ENCODE measurements around the gene BMP7.

Gene BMP7

DNA sequence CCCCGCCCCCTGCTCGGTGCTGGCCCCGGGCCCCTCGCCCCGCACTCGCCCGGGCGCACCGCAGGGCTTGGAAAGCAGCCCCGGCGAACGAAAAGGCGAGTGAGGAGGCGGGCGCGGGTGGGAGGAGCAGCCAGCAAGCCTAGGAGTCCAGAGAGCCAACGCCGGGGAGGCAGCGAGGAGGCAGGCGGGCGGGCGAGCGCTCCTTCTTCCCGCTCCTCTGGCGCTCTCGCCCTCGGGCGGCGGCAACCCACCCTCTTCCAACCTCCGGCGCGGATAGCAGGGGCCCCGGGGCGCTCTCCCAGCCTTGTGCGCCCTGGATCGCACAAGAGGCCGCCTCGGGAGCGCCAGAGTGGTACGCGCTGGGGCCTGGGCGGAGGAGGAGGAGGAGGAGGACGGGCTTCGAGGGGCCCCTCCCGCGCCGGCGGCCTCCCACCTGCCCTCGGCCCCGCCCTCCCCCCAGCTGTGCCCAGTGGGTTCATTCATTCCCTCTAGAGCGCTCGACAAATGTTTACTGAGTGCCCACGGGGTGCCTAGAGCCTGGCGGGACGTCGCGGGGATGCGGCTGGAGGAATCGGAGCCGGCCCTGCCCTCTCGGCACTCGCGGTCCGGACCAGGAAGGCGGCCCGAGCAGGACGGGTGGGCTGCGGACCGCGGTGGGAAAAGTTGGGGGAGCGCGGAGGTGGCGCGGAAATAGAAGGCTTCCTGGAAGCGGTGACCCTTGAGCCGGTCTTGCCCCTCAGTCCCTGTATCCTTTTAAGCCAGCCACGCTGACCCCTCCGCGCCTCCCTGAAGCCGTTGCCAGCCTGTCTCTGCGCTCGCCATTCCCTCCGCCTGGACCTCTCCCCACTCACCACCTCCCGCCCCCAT lies at the start of gene BMP7:
Gene BMP7, minus strand, starts transcription at position 351 of the 867 bp plus-strand sequence. CDS start 519 bp downstream, outside the sequence.
- no peak for DNase-seq

DNA sequence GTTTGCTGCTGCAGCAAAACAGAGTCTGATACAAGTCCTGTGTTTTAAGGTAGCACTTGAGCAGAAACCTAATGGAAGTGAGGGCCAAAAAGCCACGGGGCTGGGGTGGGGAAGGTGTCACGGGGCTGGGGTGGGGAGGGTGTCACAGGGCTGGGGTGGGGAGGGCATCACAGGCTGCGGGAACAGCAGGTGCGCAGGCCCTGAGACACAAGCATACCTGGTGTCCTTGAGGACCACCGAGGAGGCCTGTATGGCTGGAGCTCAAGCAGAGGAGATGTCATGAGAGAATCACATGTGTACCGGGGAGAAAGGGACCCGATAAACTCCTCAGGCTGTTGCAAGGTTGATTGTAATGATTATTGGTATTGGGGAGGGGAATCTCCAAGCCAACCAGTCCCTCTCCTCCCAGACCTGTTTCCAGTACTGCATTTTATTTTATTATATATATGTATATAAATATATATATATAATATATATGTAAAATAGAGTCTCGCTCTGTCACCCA lies 49.6 kb upstream of the BMP7 start:
- no peak for DNase-seq

DNA sequence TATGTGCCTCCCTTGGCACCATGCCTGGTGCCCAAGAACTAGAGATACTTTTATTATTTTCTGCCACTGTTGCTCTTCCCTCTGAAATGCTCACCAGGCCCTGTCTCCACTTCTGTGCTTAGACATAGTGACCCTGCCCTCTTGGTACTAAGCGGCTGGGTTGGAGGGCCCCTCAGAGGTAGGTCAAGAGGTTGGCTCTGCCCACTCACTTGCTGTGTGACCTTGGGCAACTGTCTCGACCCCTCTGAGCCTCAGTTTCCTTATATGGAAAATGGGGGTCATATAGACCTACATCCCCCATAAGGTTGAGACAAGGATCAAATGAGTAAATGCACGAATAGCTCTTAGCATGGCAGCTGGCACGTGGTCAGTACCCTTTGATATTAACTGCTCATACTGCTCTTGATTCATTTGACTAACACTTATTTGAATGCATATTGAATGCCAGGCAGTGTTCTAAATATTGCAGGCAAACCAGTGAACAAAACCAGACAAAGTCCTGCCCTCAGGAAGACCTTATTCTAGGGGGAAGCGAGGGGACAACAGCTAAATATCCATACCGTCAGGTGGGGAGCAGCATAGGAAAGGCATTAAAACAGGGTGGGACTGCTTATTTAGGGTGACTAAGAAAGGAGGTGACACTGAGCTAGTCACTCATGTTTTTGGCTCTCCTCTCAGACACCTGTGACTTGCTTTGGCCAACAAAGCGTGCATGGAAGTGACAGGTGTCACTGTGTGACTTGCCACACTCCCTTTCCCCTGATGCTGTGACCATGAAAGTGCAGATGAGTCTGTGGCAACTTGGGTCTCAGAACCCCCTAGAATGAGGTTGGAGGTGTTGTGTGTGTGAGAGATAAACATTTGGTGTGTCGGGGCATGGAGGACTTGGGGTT lies 48.9 kb upstream of the BMP7 start:
- DNase-seq = no peak

DNA sequence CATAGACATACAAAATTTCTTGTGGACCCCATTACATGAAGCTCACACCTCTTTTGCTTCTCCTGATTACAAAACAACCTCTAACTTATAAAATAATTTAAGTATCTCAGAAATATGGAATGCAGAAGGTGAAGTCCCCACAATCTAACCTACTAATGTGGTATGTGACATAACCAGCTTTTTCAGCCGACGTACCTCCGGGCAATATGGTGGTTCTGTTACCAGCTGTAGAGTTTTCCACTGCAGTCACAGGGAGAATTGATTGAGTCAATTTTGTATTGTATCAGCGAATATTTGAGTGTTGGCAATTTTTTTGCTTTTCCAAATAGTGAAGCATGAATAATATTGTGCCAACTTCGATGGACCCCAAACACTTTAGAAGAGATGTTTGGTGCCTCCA lies 47.5 kb upstream of the BMP7 start:
- DNase-seq = no peak

DNA sequence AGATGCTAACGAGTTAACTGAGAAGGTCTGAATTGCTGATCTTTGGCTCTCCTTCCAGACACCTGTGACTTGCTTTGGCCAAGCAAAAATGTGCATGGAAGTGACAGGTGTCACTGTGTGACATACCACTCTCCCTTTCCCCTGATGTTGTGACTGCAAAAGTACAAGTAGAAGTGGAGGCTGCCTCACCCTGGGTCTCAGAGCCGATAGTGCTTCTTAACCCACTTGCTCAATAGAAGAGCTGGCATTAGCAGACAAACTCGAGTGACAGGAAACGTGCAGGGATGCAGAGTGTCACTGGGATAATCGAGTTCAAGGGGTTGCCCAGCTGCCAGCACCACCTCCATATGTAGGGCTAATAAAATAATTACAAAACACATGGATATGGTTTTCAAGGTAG lies 46.8 kb upstream of the BMP7 start:
- no peak for DNase-seq

DNA sequence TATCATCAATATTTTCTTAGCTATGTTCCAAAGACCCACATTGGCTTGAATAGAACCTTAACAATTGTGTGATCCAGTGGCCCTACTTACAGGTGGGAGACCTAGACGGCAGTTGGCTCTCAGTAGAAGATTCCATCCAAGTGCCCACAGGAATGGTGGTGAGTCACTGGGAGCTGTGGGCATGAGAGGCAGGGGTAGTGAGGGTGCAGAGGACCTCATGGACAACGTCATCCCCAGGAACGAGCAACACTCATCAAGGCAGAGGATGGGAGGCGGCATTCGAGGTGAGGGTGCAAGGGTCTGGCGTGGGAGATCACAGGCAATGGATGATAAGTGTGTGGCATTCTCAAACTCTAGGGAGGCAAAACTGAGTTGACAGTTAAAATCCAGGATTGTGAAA lies 45.7 kb upstream of the BMP7 start:
- no peak for DNase-seq

DNA sequence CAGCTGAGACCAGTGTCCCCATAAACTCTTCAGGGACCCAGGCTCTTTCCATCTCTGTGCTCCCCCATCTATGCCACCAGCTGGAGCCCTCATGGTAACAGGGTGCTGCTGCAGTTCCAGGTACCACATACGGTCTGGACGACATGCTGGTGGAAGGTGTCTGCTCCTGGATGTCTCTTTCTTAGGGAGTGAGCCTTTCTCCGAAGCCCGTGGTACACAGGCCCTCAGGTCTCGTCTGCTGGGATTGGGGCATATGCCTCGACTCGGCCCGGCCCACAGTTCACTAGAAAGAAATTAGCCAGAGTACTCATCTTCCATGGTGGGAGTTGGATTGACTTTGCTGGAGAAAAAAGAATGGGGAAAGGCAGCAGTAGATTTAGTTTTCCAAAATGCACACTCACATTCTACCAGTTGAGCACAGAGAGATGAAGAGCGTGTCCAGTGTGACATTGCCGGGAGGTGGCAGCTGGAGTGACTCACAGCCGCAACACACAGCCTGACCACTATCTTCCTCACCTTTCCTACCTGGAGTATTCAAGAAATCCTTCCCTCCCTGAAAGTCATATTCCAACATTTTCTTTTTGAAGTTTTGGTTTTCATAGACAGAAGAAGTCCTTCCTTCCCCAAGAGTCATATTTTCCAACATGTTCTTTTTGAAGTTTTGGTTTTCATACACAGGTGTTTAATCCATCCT lies 44.5 kb upstream of the BMP7 start:
- DNase-seq = no peak

DNA sequence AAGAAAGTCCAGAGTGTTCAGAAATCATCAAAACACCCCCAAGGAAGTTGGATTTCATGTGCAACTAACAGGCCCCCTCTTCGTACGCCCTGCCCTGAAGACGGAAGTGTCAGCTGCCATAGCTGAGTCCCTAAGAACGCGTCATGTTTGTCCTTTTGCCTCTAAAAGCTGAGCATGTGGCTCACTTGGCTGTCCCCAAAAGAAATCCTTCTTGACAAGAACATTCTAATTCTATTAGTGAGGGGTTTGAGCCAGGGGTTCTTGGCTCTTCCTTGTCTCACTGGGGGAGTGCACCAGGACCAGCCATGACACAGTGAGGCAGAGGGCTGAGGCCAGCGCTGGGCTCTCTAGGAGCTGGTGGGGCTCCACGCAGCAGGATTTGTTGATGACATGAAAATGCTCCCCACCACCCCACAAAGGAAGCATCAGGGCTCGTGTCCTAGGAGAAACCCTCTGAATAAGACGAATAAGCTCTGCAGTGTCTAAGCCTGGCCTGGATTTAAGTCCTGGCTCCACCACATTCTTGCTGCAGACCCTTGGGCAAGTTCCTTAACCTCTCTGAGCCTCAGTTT lies 43.2 kb upstream of the BMP7 start:
- no peak for DNase-seq

DNA sequence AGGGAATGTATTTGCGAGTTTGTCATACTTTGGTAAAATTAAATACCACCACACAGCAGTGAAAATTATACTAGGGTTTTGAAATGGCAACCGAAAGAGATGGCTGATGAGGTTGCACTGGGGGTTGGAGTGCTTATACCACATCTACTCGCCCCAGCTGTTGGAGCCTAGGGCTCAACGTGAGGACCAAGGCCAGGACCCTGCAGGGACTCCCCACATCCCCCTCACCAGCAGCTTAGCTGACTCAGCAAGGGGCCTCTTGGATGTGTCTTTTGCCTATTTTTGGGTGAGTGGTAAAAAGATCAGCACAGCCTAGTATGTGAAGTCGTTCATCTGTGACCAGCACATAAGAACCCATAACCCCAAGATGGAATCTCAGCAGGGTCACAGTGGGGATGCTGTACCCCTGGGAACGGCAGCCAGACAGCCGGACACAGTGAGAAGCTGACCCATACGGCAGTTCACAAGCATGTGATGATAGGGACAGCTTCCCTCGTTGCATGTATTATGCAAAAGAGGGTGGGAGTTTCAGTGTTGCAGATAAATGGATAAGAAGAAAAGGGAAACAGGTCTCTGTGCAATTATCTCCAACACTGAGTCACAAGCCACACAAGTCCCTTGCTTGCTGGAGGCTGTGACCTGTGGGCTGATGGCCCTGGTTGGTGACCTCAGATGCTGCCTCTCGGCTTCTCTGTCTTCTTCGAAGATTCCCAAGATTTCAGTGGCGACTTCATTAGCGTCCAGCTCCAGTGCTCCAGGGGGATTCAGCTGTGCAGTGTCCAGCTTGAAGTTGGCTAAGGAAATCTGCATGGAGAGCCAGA lies 42.2 kb upstream of the BMP7 start:
- DNase-seq = peak in 1 of 2 donors; percentile 60

DNA sequence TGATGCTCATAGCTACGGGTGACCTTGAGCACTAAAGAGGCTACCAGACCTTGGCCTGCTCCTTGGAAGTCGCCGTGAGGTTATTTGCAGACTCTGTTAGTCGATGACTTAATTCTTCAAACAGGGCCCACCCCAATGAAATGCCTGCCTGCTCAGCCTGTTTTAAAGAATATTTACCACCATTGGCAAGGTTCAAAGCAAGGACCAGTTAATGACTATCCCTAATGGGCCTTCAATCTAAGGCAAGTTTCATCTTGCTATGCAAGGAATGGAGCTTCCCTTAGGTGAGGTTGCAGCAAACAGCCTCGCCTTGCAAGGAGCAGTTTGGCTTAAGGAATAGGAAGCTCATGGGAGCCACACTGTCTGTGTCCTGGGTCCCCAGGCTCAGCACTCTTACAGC lies 40.3 kb upstream of the BMP7 start:
- DNase-seq = no peak

DNA sequence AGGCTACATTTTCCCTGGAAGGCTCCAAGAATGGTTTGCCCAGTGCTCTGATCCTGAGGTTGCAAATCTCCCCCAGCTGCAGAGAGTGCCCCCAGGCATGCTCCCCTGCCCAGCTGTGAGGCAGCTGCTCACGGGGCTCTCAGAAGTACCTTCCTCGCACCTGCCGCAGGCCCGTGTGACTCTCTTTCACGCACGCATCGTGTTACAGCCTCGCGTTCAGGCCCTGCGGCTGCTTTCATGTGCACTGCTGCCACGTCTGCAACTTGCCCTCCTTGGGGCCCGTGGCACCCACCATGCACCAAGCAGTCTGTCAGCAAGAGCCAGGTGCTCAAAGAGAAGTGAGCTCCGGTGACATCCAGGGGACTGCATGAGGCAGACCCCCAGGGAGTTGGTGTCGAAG lies 34.6 kb upstream of the BMP7 start:
- DNase-seq = no peak

DNA sequence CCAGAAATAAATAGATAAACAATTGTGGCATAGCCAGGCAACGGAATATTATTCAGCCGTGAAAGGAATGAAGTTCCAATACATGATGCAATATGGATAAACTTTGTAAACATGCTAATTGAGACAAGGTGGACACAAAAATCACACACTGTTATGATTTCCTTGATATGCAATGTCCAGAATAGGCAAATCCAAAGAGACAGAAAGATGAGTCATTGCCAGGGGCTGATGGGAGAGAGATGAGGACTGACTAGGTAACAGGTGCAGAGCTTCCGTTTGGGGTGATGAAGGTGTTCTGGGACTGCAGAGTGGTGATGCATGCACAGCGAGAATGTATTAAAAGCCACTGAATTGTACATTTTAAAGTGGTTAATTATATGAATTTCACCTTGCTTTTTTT lies 32.0 kb upstream of the BMP7 start:
- DNase-seq = no peak

DNA sequence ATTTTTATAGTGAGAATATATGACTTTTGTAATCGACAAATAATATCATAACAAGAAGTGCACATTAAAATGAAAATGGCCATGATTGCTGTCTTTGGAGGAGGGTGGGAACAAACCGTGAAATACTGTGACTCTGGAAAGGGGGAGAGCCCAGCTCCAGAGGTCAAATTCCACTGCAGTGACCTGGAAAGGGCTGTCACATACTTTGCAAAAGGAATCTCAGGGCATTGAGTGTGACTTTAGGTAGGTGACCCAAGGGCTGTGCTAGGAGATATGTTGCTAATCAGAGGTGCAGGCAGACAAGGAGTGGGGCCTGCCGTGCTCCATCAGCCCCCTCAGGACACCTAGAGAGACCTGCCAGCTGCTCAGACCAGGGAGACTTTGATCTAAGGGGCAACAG lies 28.1 kb upstream of the BMP7 start:
- DNase-seq = no peak

DNA sequence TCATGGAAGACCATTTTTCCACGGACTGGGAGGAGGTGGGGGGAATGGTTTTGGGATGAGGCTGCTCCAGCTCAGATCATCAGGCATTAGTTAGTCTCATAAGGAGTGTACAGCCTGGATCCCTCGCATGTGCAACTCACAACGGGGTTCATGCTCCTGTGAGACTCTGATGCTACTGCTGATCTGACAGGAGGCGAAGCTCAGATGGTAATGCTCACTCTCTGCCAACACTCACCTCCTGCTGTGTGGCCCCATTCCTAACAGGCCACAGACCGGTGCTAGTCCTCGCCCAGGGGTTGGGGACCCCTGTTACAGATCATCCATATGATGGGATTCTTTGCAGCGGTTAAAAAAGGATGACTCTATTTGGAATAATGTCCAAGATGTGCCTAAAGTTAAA lies 27.6 kb upstream of the BMP7 start:
- DNase-seq = no peak

DNA sequence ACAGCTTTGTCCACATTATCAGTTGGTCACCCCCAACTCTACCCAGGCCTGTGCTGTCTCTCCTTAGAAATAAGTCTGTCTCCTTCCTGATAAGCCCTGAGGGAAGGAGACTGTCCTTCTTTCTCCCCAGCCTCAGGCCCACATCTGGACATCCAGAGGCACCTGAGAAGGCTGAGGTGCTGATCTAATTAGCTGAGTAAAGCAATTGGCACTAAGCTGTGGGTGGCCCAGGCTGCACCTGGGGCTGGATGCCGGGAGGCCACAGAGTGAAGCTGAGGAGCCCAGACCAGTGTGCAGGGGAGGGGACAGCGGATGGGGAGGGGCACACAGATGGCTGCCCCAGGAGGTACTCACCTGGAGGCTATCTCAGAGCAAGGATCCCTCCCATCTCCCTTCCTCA lies 26.2 kb upstream of the BMP7 start:
- DNase-seq = no peak

DNA sequence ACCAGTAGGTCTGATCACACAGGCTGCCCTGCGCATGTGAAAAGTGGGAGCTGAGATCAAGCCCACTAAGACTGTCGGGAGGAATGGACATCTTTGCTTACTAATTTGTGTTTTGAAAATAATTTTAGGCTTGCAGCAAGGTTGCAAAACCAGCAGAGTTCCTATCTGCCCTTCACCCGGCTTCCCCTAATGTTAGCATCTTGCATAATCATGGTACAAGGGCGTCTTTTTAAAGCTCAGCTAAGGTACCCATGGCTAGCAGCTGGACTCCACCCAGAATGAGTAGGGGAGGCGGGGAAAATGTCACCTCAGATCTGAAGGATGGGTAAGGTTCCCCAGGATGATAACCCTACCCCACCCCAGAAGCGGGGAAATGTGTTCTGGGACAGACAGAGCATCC lies 25.3 kb upstream of the BMP7 start:
- DNase-seq = no peak

DNA sequence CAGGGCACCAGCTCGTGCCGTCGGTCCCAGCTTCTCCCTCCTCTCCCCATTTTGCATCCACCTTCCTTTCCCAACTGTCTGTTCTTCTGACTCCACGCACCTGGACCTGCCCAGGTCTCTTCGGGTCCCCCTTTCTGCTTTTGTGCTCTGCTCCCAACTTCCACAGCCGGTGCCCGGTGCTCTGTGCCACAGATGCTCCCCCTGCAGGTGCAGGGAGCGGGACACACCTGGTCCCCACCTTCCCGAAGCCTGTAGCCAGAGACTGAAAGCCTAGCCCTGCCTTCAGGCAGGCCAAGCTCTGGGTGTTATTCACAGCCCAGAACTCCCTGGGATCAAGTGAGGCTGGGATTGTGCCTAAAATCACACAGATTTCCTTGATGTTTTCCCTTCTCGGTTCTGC lies 24.6 kb upstream of the BMP7 start:
- DNase-seq = no peak

DNA sequence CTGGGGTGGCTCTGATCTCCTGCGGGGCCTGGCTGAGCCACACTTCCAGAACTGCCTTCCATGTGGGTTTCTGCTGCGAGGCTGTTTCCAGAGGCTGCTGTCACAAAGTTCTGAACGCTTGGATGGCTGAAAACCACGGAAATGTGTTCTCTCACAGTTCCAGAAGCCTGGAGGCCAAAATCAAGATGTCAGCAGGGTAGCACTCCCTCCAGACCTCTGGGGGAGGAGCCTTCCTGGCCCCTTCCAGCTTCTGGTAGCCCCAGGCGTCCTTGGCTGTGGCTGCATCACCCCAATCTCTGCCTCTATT lies 23.7 kb upstream of the BMP7 start:
- DNase-seq = no peak

DNA sequence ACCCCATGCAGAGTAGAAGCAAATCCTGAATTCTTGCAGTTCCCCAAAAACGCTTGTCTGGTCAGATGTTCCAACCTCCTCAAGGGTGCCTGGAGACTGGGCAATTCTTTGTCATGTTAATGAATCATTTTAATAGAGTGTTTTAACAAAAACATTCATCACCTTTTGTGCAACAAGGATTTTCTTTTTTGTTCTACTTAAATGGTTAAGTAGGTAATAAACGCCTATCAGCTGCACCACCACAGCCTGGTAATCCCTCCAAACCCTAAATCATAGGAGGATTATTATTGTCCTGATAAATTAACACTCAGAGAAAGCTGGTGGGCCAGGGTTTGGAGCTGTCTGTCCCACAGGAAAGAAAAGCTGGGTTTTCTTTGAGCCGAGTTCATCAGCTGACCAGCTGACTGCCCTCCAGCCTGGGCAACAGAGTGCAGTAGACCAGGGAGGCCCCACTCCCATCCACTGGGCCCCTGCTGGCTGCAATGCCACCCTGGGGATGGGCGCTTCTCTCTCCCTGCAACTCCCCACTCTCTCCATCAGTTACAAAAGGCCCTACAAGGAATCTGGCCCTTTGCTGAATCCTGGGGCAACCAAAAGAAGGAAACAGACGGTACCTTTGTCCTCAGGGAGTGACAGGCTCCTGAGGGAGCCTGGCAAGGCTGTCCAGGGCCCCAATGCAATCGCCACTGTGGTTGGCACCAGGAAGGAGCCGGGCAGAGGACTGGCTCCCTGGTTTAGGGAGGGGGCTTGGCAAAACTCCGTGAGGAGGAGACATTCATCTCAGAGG lies 23.1 kb upstream of the BMP7 start:
- no peak for DNase-seq

DNA sequence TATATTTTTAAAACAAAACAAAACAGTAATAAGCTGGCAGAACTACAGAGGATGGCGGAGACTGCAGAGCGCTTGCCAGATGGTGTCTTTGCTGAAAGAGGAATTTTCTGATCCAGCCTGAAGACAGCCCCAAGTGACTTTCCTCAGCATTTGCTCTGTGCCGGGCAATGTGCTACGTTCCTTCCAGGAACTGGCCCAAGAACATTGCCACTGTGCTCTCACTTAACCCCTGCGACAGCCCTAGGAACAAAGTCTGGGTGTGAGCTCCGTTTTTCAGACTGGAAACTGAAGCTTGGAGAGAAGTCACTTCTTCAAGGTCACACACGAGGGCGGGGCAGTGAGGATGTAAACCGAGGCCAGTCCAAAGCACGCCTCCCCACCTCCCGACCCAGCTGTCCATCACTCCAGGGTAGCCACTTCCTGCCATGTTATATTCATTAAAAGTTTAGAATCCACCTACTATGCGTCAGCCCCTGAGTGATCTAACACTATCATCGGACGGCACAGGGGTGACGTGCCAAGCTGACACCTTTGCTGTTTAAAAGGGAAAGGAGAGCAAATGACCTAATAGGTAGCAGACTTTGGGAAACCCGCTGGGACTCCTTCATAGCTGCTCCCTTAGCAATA lies 22.3 kb upstream of the BMP7 start:
- no peak for DNase-seq

DNA sequence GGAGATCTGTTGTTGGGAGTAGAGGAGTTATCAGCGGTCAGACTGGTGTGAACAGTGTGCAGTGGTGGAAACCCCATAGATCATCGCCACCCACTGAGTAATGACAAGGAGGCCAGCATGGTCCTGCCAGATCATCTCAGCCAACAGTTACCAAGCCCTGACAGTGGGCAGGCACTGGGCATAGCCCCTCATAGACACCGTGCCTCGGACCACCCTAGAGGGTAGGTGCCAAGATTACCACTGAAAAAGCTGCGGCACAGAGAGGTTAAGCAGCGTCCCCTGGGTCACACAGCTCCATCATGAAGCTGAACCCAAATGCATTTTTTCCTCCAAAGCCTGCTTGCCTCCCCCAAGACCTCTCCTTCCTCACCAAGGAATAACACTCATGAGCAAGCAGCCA lies 21.5 kb upstream of the BMP7 start:
- no peak for DNase-seq
